Measurements from ENCODE around the gene UNK. TPM values are rescaled to one million over a fixed set of nuclear protein-coding genes. Genes with fewer than 3 reads are reported as not detected.
A peak's percentile ranks its signal among the peaks of the same experiment; 100 is the strongest.

The UNK gene
- total RNA-seq, 1 experiment from 2014 or later: 16.0 TPM

DNA sequence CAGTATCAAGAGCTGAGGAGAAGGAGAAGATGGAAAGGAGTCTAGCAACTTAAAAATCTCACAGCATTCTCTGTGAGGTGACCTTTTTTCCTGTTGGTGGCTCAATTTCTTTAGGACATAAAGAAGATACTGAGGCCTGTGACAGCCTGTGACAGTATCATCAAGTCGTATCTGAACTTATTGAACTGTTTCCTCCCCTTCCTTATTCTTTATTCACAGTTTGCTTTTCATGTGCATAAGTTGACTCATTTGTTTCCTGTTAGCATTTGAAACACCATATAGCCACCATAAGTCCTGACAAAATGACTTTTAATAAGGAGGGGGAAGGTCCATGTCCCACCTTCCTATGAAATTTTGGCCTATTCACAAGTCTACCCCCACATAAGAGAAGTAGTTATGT is 8.9 kb downstream of the UNK start:
- Mint-ChIP-seq H3K4me3 (ENCODE audit: unreplicated experiment) (no peak overlapping the region), H3K36me3 (ENCODE audit: insufficient read depth, unreplicated experiment) (peaks cover 18% of the 10 kb centered on the region), H3K4me1 (ENCODE audit: insufficient read depth, unreplicated experiment) (no peaks in the 10 kb centered on the region), H3K27ac (ENCODE audit: low read depth, unreplicated experiment) (peak overlapping the region; percentile 9), H3K27me3 (ENCODE audit: insufficient read depth, unreplicated experiment) (no peaks in the 10 kb centered on the region), H3K9me3 (ENCODE audit: unreplicated experiment) (no peaks in the 10 kb centered on the region)
- no TSS peak for BruUV-seq (replicated peaks)
- ChIA-PET CTCF (no interaction called here), POLR2A (interaction anchor here (0.5 to 1.1 kb wide), 4 partner anchors 8 to 375 kb away, joined by 3 to 7 read pairs (median 3); partner anchors contain the start of genes RECQL5 and SAP30BP)
- TF ChIP-seq CTCF (IDR thresholded peaks at IDR 0.05; ENCODE audit: unreplicated experiment): no peak
- intact Hi-C loops (cut with micrococcal nuclease): no loop called here
- DNase-seq (ENCODE audit: unreplicated experiment): no peak

GRCh38 chr17:75795820-75796607 is 11.4 kb downstream of the UNK start:
- ChIA-PET CTCF (interaction anchor here (0.6 to 1.4 kb wide), 3 partner anchors 10 to 646 kb away, joined by 3 read pairs; no protein-coding TSS in a partner anchor), POLR2A (interaction anchor here (0.9 to 3.2 kb wide), 8 partner anchors 9 to 119 kb away, joined by 3 to 25 read pairs (median 4); partner anchors contain the start of genes GALK1 and WBP2)
- Mint-ChIP-seq H3K4me1 (ENCODE audit: insufficient read depth, unreplicated experiment) (no peaks in the 10 kb centered on the region), H3K9me3 (ENCODE audit: unreplicated experiment) (no peaks in the 10 kb centered on the region), H3K27ac (ENCODE audit: low read depth, unreplicated experiment) (no peak overlapping the region), H3K4me3 (ENCODE audit: unreplicated experiment) (no peak overlapping the region), H3K27me3 (ENCODE audit: insufficient read depth, unreplicated experiment) (no peaks in the 10 kb centered on the region), H3K36me3 (ENCODE audit: insufficient read depth, unreplicated experiment) (peaks cover 30% of the 10 kb centered on the region)
- no TSS peak for BruUV-seq (replicated peaks)
- intact Hi-C loops (cut with micrococcal nuclease): no loop called here
- TF ChIP-seq CTCF (IDR thresholded peaks at IDR 0.05; ENCODE audit: unreplicated experiment): no peak
- DNase-seq (ENCODE audit: unreplicated experiment): no peak

GRCh38 chr17:75799402-75799801 is 14.8 kb downstream of the UNK start:
- H3K4me3 Mint-ChIP-seq (ENCODE audit: unreplicated experiment): no peak overlapping the region
- CTCF ChIA-PET: interaction anchor here (1.1 to 1.2 kb wide), 2 partner anchors 12 to 26 kb away, joined by 3 to 4 read pairs; no protein-coding TSS in a partner anchor
- intact Hi-C loops (cut with micrococcal nuclease): no loop called here

More at GRCh38 chr17:75799402-75799801, 14.8 kb downstream of the UNK start:
- no peaks in the 10 kb centered on the region for H3K27me3 Mint-ChIP-seq (ENCODE audit: insufficient read depth, unreplicated experiment)
- no peaks in the 10 kb centered on the region for H3K9me3 Mint-ChIP-seq (ENCODE audit: unreplicated experiment)
- DNase-seq (ENCODE audit: unreplicated experiment): no peak
- peaks cover 45% of the 10 kb centered on the region for H3K36me3 Mint-ChIP-seq (ENCODE audit: insufficient read depth, unreplicated experiment)
- H3K27ac Mint-ChIP-seq (ENCODE audit: low read depth, unreplicated experiment): no peak overlapping the region
- BruUV-seq (replicated peaks): no TSS peak
- no peaks in the 10 kb centered on the region for H3K4me1 Mint-ChIP-seq (ENCODE audit: insufficient read depth, unreplicated experiment)
- TF ChIP-seq CTCF (IDR thresholded peaks at IDR 0.05; ENCODE audit: unreplicated experiment): no peak
- POLR2A ChIA-PET: interaction anchor here (1.3 kb wide), 1 partner anchor 19 kb away, joined by 3 read pairs; no protein-coding TSS in a partner anchor
